ENCODE measurements around the gene PHACTR3.

Gene PHACTR3

DNA sequence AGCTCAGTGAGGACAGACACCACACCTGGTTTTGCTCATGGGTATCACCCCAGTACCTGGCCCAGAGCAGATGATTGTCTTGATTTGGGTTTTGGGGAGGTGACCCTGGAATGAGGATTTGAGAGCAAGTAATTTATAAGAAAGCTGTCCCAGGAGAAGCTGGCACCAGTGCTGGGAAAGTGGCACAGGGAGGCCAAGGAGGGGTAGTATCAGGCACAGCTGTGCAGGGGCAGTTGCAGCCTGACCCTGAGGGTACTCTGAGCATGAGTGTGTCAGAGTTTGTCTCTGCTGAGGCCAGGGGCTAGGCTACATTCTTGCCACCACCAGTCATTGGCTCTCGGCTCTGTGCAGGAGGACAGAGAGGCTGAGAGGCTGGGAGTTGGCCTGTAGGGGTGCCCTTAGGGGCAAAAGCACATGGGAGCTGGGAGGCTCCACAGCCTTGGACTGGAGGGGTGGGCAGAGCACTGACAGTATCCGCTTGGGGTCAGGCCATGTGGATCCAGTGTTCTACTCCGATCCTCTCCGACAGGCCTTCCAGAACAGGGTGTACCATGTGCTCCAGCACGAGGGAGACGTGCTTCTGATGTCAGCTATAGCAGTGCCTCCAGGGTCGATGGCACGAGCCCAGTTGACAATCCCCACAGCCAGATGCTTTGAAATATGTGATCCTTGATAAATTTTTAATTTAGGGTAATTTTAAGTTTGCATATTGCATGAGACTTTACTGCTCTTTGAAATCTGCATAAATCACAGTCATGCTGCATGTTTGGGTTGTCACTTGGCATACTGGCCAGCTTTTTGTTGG, 121.3 kb downstream of the PHACTR3 start:
- no peak for DNase-seq (ENCODE audit: low spot score)
- TF ChIP-seq, protein P1, sequence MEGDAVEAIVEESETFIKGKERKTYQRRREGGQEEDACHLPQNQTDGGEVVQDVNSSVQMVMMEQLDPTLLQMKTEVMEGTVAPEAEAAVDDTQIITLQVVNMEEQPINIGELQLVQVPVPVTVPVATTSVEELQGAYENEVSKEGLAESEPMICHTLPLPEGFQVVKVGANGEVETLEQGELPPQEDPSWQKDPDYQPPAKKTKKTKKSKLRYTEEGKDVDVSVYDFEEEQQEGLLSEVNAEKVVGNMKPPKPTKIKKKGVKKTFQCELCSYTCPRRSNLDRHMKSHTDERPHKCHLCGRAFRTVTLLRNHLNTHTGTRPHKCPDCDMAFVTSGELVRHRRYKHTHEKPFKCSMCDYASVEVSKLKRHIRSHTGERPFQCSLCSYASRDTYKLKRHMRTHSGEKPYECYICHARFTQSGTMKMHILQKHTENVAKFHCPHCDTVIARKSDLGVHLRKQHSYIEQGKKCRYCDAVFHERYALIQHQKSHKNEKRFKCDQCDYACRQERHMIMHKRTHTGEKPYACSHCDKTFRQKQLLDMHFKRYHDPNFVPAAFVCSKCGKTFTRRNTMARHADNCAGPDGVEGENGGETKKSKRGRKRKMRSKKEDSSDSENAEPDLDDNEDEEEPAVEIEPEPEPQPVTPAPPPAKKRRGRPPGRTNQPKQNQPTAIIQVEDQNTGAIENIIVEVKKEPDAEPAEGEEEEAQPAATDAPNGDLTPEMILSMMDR (IDR thresholded peaks at IDR 0.05; ENCODE audit: extremely low read depth, missing control alignments) = no peak

- no peak for DNase-seq (ENCODE audit: low spot score)
- TF ChIP-seq, protein P1 (IDR thresholded peaks at IDR 0.05; ENCODE audit: extremely low read depth, missing control alignments) = no peak
Observed at GRCh38 chr20:59726281-59726595, 121.9 kb downstream of the PHACTR3 start.

DNA sequence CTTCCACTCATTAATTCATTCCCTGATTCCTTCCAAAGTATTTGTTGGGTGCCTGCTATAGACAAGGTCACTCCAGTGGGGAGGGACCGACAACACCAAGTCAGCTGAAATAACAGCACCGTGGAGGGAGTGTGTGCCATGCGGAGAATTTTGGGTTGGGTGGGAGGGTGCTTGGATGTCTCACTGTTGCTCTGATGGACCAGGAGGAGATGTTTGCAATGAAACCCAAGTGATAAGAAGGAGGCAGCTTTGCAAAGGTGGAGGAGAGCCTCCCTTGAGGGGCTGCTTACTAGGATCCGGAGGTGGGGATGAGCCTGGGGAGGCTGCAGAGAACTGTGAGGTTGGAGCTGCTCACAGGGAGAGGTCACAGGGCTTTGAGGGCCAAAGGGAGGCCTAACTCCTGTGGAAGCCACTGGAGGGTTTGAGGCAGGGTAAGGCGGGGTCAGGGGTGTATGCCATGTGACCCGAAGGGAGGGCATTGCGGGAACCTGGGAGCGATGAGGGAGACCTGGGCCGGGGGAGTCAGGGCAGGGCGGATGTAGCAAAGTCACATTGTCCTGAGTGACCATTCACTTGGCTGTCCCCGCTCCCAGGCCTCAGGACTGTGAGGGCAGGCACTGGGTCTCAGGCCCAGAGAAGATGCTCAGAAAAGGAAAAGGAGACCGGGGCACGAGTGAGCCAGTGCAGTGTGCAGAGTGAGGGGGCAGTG, 124.5 kb downstream of the PHACTR3 start:
- no peak for DNase-seq (ENCODE audit: low spot score)
- TF ChIP-seq, protein P1 (IDR thresholded peaks at IDR 0.05; ENCODE audit: extremely low read depth, missing control alignments) = no peak

DNA sequence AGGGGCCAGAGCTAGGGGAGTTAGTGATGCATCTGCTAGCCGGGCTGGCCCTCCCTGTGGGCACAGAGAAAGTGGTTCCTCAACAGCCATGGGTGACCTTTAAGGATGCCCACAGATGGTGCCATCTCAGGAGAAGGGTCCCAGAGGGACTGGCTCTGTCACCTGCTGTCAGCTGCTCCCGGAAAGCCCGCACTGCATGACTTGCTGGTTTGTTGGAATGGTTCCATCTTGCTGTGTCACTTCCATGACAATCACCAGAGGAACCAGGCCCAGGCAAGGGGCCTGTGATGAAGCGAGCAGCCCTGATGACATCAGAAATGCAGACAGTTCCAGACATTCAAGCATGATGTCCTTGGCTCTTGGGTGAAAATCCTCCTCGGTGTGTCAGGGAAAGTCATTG, 125.2 kb downstream of the PHACTR3 start:
- DNase-seq (ENCODE audit: low spot score) = no peak
- TF ChIP-seq, protein P1 (IDR thresholded peaks at IDR 0.05; ENCODE audit: extremely low read depth, missing control alignments) = no peak

GRCh38 chr20:59730722-59731121, 126.4 kb downstream of the PHACTR3 start:
- no peak for DNase-seq (ENCODE audit: low spot score)
- TF ChIP-seq, protein P1 (IDR thresholded peaks at IDR 0.05; ENCODE audit: extremely low read depth, missing control alignments) = no peak

- no peak for DNase-seq (ENCODE audit: low spot score)
- TF ChIP-seq, protein P1 (IDR thresholded peaks at IDR 0.05; ENCODE audit: extremely low read depth, missing control alignments) = no peak
Observed at GRCh38 chr20:59731376-59731775, 127.0 kb downstream of the PHACTR3 start.

- TF ChIP-seq, protein P1 (IDR thresholded peaks at IDR 0.05; ENCODE audit: extremely low read depth, missing control alignments) = no peak
- DNase-seq (ENCODE audit: low spot score) = no peak
Observed at GRCh38 chr20:59733351-59733750, 129.0 kb downstream of the PHACTR3 start.

Data from GM20000 (cell line).